ENCODE results near the gene INKA2. TPM values are rescaled to one million over a fixed set of nuclear protein-coding genes. Genes with fewer than 3 reads are reported as not detected.

INKA2 gene
- total RNA-seq, 4 donors from 2014 or later = 2.1 to 21.3 (median 6.6) TPM

DNA sequence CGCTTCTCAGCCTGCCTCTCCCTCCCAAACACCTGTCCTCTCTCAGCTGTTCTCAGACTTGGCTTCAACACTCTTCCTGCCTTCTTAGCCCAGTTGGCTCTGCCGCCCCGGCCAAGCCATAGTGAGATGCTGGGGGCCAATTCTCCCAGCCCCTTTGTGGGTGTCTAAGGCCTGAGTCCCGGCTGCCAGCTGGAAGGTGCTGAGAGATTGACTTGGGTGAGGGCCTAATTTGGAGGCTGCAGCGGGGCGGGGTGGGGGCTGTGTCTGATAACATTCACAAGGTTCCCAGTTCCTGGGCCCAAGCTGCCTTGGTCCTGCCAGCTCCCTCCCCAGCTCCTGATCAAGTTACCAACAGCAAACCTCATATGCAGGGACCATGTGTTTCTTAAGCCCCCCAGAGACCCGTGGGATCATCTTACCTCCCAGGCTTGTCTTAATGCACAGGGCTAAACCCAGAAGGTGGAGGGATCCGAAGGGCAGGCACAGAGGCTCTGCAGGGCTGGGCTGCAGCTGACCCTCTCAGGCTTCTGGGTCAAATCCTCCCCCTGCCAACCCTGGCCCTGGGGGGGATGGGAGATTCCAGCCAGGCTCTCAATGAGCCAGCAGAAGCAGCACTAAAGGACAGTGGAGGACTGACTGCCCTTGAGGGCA, 9.8 kb downstream of the INKA2 start:
- ATAC-seq (ENCODE audit: low FRiP score) (no peak), DNase-seq (ENCODE audit: low spot score) (no peak)
- TF ChIP-seq CTCF (IDR thresholded peaks at IDR 0.05) = no peak

DNA sequence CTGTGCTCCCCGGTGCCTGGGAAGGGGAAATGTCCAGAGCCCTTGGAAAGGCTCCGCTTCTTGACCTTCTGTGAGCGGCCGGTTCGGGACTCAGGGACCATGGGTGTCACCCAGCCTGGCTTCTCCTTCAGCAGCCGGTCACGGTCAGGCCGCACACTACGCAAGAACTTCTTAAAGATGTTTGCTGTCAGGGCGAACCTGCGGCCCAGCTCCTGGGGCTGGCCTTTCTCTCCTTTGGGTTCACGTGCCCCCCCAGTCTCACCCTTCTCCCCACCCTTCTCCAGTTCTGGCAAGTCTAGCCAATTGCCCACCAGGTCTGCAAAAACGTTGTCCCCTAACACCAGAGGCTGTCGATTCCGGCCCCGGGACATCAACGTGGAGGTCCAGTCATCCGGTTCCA, 12.1 kb downstream of the INKA2 start:
- no peak for TF ChIP-seq CTCF (IDR thresholded peaks at IDR 0.05)
- ATAC-seq (ENCODE audit: low FRiP score) = no peak
- DNase-seq (ENCODE audit: low spot score) = no peak

DNA sequence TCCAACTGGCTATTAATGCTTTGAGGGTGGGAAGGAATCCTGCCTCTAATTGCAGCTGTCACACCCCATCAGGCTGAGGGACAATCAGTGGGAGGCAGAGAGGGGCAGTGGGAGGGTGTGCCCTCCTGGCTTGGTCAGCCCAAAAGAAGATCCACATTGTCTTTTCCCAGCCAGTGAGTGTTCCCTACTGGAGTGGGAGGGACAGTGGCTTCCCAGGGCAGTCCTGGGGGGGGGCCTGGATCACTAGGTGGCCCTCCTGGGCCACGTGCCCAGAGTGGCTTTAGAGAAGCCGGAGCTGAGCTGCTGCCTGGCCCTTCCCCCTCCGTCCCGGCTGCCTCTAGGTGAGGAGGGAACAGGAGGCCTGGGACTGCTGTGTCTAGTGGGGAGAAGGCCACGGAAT, 14.0 kb downstream of the INKA2 start:
- no peak for ATAC-seq (ENCODE audit: low FRiP score)
- TF ChIP-seq CTCF (IDR thresholded peaks at IDR 0.05) = no peak
- no peak for DNase-seq (ENCODE audit: low spot score)

GRCh38 chr1:111723871-111724270, 15.3 kb downstream of the INKA2 start:
- no peak for TF ChIP-seq CTCF (IDR thresholded peaks at IDR 0.05)
- DNase-seq (ENCODE audit: low spot score) (no peak), ATAC-seq (ENCODE audit: low FRiP score) (no peak)

GRCh38 chr1:111723091-111723806, 15.9 kb downstream of the INKA2 start:
- DNase-seq (ENCODE audit: low spot score) (no peak), ATAC-seq (ENCODE audit: low FRiP score) (no peak)
- no peak for TF ChIP-seq CTCF (IDR thresholded peaks at IDR 0.05)

- TF ChIP-seq CTCF (IDR thresholded peaks at IDR 0.05) = no peak
- DNase-seq (ENCODE audit: low spot score) = no peak
- no peak for ATAC-seq (ENCODE audit: low FRiP score)
Measured at GRCh38 chr1:111720977-111721786, 18.0 kb downstream of the INKA2 start.

Measured in omental fat pad (tissue), 4 donors.